OCI-LY7 (cell line): ENCODE data around the gene GRPEL2.

ENCODE experiments used
- EZH2phosphoT487 ChIP-seq: fragments of 200-600 bp; sonication (generic); IDR thresholded peaks from 2 replicates; pipeline ENCODE4 v1.6.1; 2018; ENCODE audit warnings: low read depth, borderline replicate concordance, mild to moderate bottlenecking, mixed run types, antibody characterized with exemption, low read length, moderate library complexity, mixed read lengths
- TF ChIP-seq, protein P1 (sequence below): fragments of 200-600 bp; sonication (generic); conservative IDR thresholded peaks from 2 replicates; pipeline ENCODE4 v1.5.1; 2014; ENCODE audit warnings: mild to moderate bottlenecking, antibody characterized with exemption, low read length, moderate library complexity, mixed read lengths

DNA sequence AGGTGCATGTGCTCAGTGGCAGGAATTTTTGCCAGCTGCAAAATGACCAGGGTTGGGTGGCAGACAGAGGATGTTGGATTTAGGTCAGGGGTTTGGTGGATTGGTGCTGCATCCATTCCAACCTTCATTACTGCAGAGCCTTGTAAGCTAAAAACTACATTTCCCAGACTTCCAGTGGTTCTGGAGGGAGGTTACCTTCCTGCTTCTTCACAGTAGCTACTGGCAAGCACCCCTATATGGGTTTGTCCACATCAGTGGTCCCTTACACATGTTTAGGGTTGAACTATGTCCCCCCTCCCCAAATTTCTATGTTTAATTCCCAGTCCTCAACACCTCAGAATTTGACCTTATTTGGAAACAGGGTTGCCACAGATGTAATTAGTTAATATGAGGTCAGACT lies 54.5 kb downstream of the GRPEL2 start:
- no peak for TF ChIP-seq EZH2phosphoT487
- TF ChIP-seq, protein P1, sequence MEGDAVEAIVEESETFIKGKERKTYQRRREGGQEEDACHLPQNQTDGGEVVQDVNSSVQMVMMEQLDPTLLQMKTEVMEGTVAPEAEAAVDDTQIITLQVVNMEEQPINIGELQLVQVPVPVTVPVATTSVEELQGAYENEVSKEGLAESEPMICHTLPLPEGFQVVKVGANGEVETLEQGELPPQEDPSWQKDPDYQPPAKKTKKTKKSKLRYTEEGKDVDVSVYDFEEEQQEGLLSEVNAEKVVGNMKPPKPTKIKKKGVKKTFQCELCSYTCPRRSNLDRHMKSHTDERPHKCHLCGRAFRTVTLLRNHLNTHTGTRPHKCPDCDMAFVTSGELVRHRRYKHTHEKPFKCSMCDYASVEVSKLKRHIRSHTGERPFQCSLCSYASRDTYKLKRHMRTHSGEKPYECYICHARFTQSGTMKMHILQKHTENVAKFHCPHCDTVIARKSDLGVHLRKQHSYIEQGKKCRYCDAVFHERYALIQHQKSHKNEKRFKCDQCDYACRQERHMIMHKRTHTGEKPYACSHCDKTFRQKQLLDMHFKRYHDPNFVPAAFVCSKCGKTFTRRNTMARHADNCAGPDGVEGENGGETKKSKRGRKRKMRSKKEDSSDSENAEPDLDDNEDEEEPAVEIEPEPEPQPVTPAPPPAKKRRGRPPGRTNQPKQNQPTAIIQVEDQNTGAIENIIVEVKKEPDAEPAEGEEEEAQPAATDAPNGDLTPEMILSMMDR, result no peak
